SK-N-SH (cell line): ENCODE data around the gene GNG12. TPM values are rescaled to one million over a fixed set of nuclear protein-coding genes. Genes with fewer than 3 reads are reported as not detected.

Experiments
- CTCF ChIA-PET: fragments of 300-600, 350-600 bp; formaldehyde crosslinking; extraction: SDS; loops from one replicate; lab custom pipeline; 2021; lab: Yijun Ruan, JAX
- POLR2A ChIA-PET: fragments of 350-600 bp; sonication (Branson Sonifier 250); formaldehyde crosslinking; extraction: SDS; loops from one replicate; lab custom pipeline; 2020; ENCODE audit warnings: antibody characterized with exemption, inconsistent platforms; lab: Yijun Ruan, JAX
- DNase-seq: peaks from one replicate; pipeline ENCODE4 v3.0.0; 2012
- H2AFZ ChIP-seq: fragments of 200-600 bp; sonication (generic); 2 replicates; pipeline ENCODE4 v1.8.1; 2016; ENCODE audit warnings: antibody characterized with exemption, mild to moderate bottlenecking, low read depth
- H3F3A ChIP-seq: fragments of 200-600 bp; sonication (generic); replicated peaks from 2 replicates; pipeline ENCODE3; 2016; ENCODE audit warnings: antibody characterized with exemption, mild to moderate bottlenecking; ENCODE audit not compliant: insufficient read depth
- H3K27ac ChIP-seq, 2 experiments: fragments of 200-500 bp in 1 of 2; fragments of 200-600 bp in 1 of 2; sonication (Bioruptor generic) in 1 of 2; sonication (generic), shearing (Covaris generic) in 1 of 2; 2 replicates each; pipeline versions ENCODE4 v1.5.1 to v1.6.1; 2014 to 2016; ENCODE audit warnings: low read depth in 2 of 2, inconsistent platforms in 1 of 2, low read length in 1 of 2, mild to moderate bottlenecking in 1 of 2, mixed read lengths in 1 of 2
- H3K27me3 ChIP-seq: fragments of 200-600 bp; sonication (generic), shearing (Covaris generic); 2 replicates; pipeline ENCODE4 v1.6.1; 2016; ENCODE audit warnings: mixed run types; ENCODE audit not compliant: insufficient read depth
- H3K36me3 ChIP-seq, 2 experiments: fragments of 200-500 bp in 1 of 2; fragments of 200-600 bp in 1 of 2; sonication (Bioruptor generic) in 1 of 2; sonication (generic) in 1 of 2; replicated peaks in 1 of 2; 2 replicates each; pipeline versions ENCODE3 to v1.5.1; 2014 to 2016; ENCODE audit warnings: low read length in 1 of 2, mild to moderate bottlenecking in 1 of 2; ENCODE audit not compliant: insufficient read depth in 2 of 2, control insufficient read depth in 1 of 2
- H3K4me1 ChIP-seq, 2 experiments: fragments of 200-500 bp in 1 of 2; fragments of 200-600 bp in 1 of 2; sonication (Bioruptor generic) in 1 of 2; sonication (generic), shearing (Covaris generic) in 1 of 2; 2 replicates each; pipeline versions ENCODE4 v1.5.1 to v1.6.1; 2014 to 2016; ENCODE audit warnings: low read depth in 1 of 2, low read length in 1 of 2, mixed run types in 1 of 2; ENCODE audit not compliant: insufficient read depth in 2 of 2, control insufficient read depth in 1 of 2
- H3K4me2 ChIP-seq: fragments of 200-600 bp; sonication (generic), shearing (Covaris generic); 2 replicates; pipeline ENCODE4 v1.6.1; 2017; ENCODE audit warnings: mixed run types
- H3K4me3 ChIP-seq, 2 experiments: fragments of 200-500 bp in 1 of 2; fragments of 200-600 bp in 1 of 2; sonication (Bioruptor generic) in 1 of 2; sonication (generic), shearing (Covaris generic) in 1 of 2; 2 replicates each; pipeline versions ENCODE4 v1.5.1 to v1.8.1; 2014 to 2016; ENCODE audit warnings: low read depth in 2 of 2, inconsistent platforms in 1 of 2, low read length in 1 of 2, mild to moderate bottlenecking in 1 of 2, mixed read lengths in 1 of 2, moderate library complexity in 1 of 2
- H3K79me2 ChIP-seq: fragments of 200-600 bp; sonication (generic); 2 replicates; pipeline ENCODE4 v1.8.1; 2017; ENCODE audit warnings: mild to moderate bottlenecking; ENCODE audit not compliant: insufficient read depth
- H3K9ac ChIP-seq: fragments of 200-600 bp; sonication (generic); 2 replicates; pipeline ENCODE4 v1.6.1; 2017; ENCODE audit warnings: mixed run types
- H3K9me2 ChIP-seq: fragments of 200-600 bp; sonication (generic); 2 replicates; pipeline ENCODE4 v1.6.1; 2017; ENCODE audit warnings: mixed run types
- H3K9me3 ChIP-seq: fragments of 200-600 bp; sonication (generic); 2 replicates; pipeline ENCODE4 v1.6.1; 2017; ENCODE audit warnings: mixed run types, mild to moderate bottlenecking, moderate library complexity
- H4K20me1 ChIP-seq: fragments of 200-600 bp; sonication (generic); 2 replicates; pipeline ENCODE4 v1.6.1; 2017; ENCODE audit warnings: mild to moderate bottlenecking, mixed run types; ENCODE audit not compliant: insufficient read depth
- FOXM1 ChIP-seq: IDR thresholded peaks from 2 replicates; pipeline ENCODE4 v1.4.0; 2012; ENCODE audit warnings: low read depth, mild to moderate bottlenecking
- JUND ChIP-seq: IDR thresholded peaks from 2 replicates; pipeline ENCODE4 v1.4.0; 2012
- MEF2A ChIP-seq: IDR thresholded peaks from 2 replicates; pipeline ENCODE4 v1.4.0; 2012; ENCODE audit warnings: low read depth, borderline replicate concordance
- RAD21 ChIP-seq: IDR thresholded peaks from 2 replicates; pipeline ENCODE4 v1.6.1; 2012; ENCODE audit warnings: mild to moderate bottlenecking, low read length
- RFX5 ChIP-seq: IDR thresholded peaks from 2 replicates; pipeline ENCODE4 v1.6.1; 2012; ENCODE audit warnings: mild to moderate bottlenecking, improper control_type of control experiment, low read length
- SIN3A ChIP-seq: IDR thresholded peaks from 2 replicates; pipeline ENCODE4 v1.6.1; 2012; ENCODE audit warnings: low read depth, mild to moderate bottlenecking, low read length, moderate library complexity, borderline replicate concordance
- TAF1 ChIP-seq: IDR thresholded peaks from 2 replicates; pipeline ENCODE4 v1.6.1; 2012; ENCODE audit warnings: low read depth, mild to moderate bottlenecking, low read length, moderate library complexity, borderline replicate concordance
- YY1 ChIP-seq: IDR thresholded peaks from 2 replicates; pipeline ENCODE4 v1.4.0; 2012; ENCODE audit warnings: low read depth, mild to moderate bottlenecking
- WGBS: methylation state at CpG from one replicate; pipeline ENCODE4 v1.1.6; 2017; ENCODE audit warnings: low lambda C conversion rate; 5-methylcytosine and 5-hydroxymethylcytosine counted together
- polyA plus RNA-seq, 3 experiments: library from polyadenylated mRNA; depleted of rRNA; stranded (reverse); fragments of >200 nt; gene quantifications; 2 replicates each; pipeline ENCODE4 v1.2.3, GENCODE V29; 2012
- TF ChIP-seq, protein P1 (sequence below): fragments of 200-600 bp; sonication (generic); IDR thresholded peaks from 2 replicates; pipeline ENCODE4 v1.6.1; 2017; ENCODE audit warnings: antibody characterized with exemption, mild to moderate bottlenecking, moderate library complexity
- TF ChIP-seq, protein P2 (sequence below): fragments of 150-350 bp; IDR thresholded peaks from 2 replicates; pipeline ENCODE4 v1.6.1; 2016; ENCODE audit warnings: mild to moderate bottlenecking, low read depth, low read length
- TF ChIP-seq, protein P3 (sequence below): IDR thresholded peaks from 2 replicates; pipeline ENCODE4 v1.4.0; 2012; ENCODE audit warnings: low read depth, borderline replicate concordance
- TF ChIP-seq, protein P4 (sequence below): IDR thresholded peaks from 2 replicates; pipeline ENCODE4 v1.4.0; 2012; ENCODE audit warnings: low read depth, borderline replicate concordance
- TF ChIP-seq, protein P5 (sequence below): fragments of 150-350 bp; IDR thresholded peaks from 2 replicates; pipeline ENCODE4 v1.6.1; 2017; ENCODE audit warnings: antibody characterized with exemption, low read length, low read depth, borderline replicate concordance
- TF ChIP-seq, protein P6 (sequence below): IDR thresholded peaks from 2 replicates; pipeline ENCODE4 v1.6.1; 2012; ENCODE audit warnings: mild to moderate bottlenecking, low read depth, low read length, moderate library complexity

The GNG12 gene
- polyA plus RNA-seq, 1 of the 3 experiments (the other 2 are of a cell fraction) = 41.2 TPM

DNA sequence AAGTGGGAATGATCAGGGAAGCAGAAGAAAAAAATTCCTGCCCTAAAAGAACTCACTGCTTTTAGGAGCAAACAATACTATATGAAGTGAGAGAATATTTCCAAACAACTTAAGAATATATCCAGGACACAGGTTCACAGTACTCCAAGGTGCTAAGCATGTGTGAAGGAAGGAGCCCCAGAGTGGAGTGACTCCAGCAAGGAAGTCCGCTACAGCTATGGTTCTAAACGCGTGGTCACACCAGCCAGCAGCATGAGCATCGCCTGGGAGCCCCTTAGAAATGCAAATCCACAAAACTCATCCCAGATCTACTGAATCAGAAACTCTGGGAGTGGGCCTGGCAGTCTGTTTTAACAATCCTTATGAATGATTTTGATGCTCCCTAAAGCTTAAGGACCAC is 112.2 kb downstream of the GNG12 start (continued):
- TF ChIP-seq, protein P1, sequence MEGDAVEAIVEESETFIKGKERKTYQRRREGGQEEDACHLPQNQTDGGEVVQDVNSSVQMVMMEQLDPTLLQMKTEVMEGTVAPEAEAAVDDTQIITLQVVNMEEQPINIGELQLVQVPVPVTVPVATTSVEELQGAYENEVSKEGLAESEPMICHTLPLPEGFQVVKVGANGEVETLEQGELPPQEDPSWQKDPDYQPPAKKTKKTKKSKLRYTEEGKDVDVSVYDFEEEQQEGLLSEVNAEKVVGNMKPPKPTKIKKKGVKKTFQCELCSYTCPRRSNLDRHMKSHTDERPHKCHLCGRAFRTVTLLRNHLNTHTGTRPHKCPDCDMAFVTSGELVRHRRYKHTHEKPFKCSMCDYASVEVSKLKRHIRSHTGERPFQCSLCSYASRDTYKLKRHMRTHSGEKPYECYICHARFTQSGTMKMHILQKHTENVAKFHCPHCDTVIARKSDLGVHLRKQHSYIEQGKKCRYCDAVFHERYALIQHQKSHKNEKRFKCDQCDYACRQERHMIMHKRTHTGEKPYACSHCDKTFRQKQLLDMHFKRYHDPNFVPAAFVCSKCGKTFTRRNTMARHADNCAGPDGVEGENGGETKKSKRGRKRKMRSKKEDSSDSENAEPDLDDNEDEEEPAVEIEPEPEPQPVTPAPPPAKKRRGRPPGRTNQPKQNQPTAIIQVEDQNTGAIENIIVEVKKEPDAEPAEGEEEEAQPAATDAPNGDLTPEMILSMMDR = no peak
- TF ChIP-seq, protein P2, sequence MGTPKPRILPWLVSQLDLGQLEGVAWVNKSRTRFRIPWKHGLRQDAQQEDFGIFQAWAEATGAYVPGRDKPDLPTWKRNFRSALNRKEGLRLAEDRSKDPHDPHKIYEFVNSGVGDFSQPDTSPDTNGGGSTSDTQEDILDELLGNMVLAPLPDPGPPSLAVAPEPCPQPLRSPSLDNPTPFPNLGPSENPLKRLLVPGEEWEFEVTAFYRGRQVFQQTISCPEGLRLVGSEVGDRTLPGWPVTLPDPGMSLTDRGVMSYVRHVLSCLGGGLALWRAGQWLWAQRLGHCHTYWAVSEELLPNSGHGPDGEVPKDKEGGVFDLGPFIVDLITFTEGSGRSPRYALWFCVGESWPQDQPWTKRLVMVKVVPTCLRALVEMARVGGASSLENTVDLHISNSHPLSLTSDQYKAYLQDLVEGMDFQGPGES = no peak
- TF ChIP-seq FOXM1 = no peak

DNA sequence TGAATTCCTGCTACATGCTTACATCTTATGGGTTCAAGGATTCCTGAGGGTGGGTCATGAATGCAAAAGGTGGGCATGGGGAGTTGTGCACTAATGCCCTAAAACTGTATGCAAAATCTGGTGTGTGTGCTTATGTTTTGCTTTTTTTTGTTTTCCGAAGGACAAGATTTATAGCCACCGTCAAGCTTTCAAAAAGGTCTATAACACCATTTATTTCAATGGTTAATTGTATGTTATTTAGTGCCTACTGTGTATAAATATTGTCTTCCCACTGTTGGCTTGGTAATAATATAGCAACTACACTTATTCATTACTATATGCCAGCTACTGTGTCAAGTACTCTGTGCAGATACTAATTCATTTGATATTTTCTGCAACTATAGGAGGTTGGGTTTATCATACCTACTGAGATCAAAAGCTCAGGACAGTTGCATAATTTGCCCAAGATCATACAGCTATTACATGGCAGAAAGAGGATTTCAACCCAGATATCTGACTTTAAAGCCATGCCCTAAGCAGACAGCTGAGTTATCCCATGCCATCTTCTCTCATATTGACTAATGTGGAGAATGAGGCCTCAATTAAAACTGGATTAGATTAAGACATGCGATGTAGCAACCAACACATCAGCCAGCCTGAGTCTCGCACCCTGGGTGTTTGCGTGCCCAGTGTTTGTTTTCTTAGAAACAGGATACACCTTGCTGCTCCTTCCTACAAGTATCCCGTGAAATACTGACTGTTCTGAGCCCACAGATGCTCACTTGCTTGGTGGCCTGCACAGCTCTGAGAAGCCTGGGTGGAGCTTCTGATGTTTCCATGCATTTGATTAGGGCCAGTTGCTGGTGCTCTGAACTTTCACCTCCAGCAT is 113.7 kb downstream of the GNG12 start:
- Histone ChIP-seq H3K4me1 (peaks cover 48 to 51% of the 10 kb centered on the region in 2 experiments), H4K20me1 (no peaks in the 10 kb centered on the region), H3K4me3 (no peak overlapping the region), H3K4me2 (no peak overlapping the region), H3K9ac (no peak overlapping the region), H3K27me3 (no peaks in the 10 kb centered on the region), H3K9me2 (no peaks in the 10 kb centered on the region), H3K36me3 (no peaks in the 10 kb centered on the region), H2AFZ (no peak overlapping the region), H3K27ac (no peak overlapping the region), H3F3A (peaks cover 18% of the 10 kb centered on the region), H3K9me3 (no peaks in the 10 kb centered on the region), H3K79me2 (peaks cover 61% of the 10 kb centered on the region)
- POLR2A ChIA-PET = no interaction called here
- no peak for DNase-seq
- 95% methylated on average over 6 of the region's 6 CpGs for WGBS
- CTCF ChIA-PET = interaction anchor here (2.5 to 4.4 kb wide), 3 partner anchors 11 to 158 kb away, joined by 7 to 19 read pairs (median 14); no protein-coding TSS in a partner anchor
- no peak for TF ChIP-seq TAF1
- TF ChIP-seq, protein P3, sequence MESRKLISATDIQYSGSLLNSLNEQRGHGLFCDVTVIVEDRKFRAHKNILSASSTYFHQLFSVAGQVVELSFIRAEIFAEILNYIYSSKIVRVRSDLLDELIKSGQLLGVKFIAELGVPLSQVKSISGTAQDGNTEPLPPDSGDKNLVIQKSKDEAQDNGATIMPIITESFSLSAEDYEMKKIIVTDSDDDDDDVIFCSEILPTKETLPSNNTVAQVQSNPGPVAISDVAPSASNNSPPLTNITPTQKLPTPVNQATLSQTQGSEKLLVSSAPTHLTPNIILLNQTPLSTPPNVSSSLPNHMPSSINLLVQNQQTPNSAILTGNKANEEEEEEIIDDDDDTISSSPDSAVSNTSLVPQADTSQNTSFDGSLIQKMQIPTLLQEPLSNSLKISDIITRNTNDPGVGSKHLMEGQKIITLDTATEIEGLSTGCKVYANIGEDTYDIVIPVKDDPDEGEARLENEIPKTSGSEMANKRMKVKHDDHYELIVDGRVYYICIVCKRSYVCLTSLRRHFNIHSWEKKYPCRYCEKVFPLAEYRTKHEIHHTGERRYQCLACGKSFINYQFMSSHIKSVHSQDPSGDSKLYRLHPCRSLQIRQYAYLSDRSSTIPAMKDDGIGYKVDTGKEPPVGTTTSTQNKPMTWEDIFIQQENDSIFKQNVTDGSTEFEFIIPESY = no peak
- TF ChIP-seq, protein P4, sequence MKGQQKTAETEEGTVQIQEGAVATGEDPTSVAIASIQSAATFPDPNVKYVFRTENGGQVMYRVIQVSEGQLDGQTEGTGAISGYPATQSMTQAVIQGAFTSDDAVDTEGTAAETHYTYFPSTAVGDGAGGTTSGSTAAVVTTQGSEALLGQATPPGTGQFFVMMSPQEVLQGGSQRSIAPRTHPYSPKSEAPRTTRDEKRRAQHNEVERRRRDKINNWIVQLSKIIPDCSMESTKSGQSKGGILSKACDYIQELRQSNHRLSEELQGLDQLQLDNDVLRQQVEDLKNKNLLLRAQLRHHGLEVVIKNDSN = no peak
- no peak for TF ChIP-seq RAD21
- TF ChIP-seq, protein P5, sequence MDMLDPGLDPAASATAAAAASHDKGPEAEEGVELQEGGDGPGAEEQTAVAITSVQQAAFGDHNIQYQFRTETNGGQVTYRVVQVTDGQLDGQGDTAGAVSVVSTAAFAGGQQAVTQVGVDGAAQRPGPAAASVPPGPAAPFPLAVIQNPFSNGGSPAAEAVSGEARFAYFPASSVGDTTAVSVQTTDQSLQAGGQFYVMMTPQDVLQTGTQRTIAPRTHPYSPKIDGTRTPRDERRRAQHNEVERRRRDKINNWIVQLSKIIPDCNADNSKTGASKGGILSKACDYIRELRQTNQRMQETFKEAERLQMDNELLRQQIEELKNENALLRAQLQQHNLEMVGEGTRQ = no peak
- TF ChIP-seq JUND = no peak
- TF ChIP-seq, protein P6, sequence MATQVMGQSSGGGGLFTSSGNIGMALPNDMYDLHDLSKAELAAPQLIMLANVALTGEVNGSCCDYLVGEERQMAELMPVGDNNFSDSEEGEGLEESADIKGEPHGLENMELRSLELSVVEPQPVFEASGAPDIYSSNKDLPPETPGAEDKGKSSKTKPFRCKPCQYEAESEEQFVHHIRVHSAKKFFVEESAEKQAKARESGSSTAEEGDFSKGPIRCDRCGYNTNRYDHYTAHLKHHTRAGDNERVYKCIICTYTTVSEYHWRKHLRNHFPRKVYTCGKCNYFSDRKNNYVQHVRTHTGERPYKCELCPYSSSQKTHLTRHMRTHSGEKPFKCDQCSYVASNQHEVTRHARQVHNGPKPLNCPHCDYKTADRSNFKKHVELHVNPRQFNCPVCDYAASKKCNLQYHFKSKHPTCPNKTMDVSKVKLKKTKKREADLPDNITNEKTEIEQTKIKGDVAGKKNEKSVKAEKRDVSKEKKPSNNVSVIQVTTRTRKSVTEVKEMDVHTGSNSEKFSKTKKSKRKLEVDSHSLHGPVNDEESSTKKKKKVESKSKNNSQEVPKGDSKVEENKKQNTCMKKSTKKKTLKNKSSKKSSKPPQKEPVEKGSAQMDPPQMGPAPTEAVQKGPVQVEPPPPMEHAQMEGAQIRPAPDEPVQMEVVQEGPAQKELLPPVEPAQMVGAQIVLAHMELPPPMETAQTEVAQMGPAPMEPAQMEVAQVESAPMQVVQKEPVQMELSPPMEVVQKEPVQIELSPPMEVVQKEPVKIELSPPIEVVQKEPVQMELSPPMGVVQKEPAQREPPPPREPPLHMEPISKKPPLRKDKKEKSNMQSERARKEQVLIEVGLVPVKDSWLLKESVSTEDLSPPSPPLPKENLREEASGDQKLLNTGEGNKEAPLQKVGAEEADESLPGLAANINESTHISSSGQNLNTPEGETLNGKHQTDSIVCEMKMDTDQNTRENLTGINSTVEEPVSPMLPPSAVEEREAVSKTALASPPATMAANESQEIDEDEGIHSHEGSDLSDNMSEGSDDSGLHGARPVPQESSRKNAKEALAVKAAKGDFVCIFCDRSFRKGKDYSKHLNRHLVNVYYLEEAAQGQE = no peak
- no peak for TF ChIP-seq MEF2A
- no peak for TF ChIP-seq RFX5
- TF ChIP-seq, protein P2 = no peak
- no peak for TF ChIP-seq YY1
- no peak for TF ChIP-seq SIN3A
